Activated CD8-positive, alpha-beta T cell treated with anti-CD3 and anti-CD28 coated beads for 36 hours (primary cell): Measurements from ENCODE around the gene FCGR1A. TPM values are rescaled to one million over a fixed set of nuclear protein-coding genes. Genes with fewer than 3 reads are reported as not detected.

Experiments used
- total RNA-seq, 2 experiments: library from RNA; stranded (reverse); gene quantifications; one replicate each; pipeline ENCODE4 v1.2.3, GENCODE V29; 2021

Gene FCGR1A
- total RNA-seq, 2 experiments from 2014 or later: not detected

Other genes starting within 250 kb of the FCGR1A start
- gene PPIAL4C, start 198.8 kb upstream of the FCGR1A start, total RNA-seq: not detected
- gene BOLA1, start 116.9 kb downstream of the FCGR1A start, total RNA-seq: 10 to 100 TPM; 25.1 to 28.8 TPM
- gene SV2A, start 135.2 kb downstream of the FCGR1A start, total RNA-seq: 1 to 10 TPM; 8.2 to 9.1 TPM
- 10 to 100 TPM; 67.1 to 67.6 TPM for gene SF3B4, start 145.1 kb downstream of the FCGR1A start, total RNA-seq
- under 1 TPM; 0.51 to 0.86 TPM for gene MTMR11, start 154.2 kb downstream of the FCGR1A start, total RNA-seq
- 10 to 100 TPM; 16.1 to 17.3 TPM for gene OTUD7B, start 228.0 kb downstream of the FCGR1A start, total RNA-seq